H1 (cell line): Measurements from ENCODE around the gene ZC3H7B. TPM values are rescaled to one million over a fixed set of nuclear protein-coding genes. Genes with fewer than 3 reads are reported as not detected.

Experiments used
- CTCF ChIA-PET: fragments of 300-600 bp; sonication (Branson Sonifier 250); formaldehyde crosslinking; loops from one replicate; lab custom pipeline; 2021; ENCODE audit not compliant: partially characterized antibody; lab: Charles Lee
- POLR2A ChIA-PET: fragments of 300-600 bp; sonication (Branson Sonifier 250); formaldehyde crosslinking; loops from one replicate; lab custom pipeline; 2021; ENCODE audit warnings: inconsistent platforms; ENCODE audit not compliant: partially characterized antibody; lab: Charles Lee
- DNase-seq, 2 experiments: peaks; one replicate each; pipeline versions ENCODE4 v3.0.0 to v3.0.0-alpha.2; 2010 to 2022; ENCODE audit warnings: low spot score in 2 of 2, low read depth in 1 of 2, mixed read lengths in 1 of 2
- FAIRE-seq: peaks from 2 replicates; lab custom pipeline; 2011; peaks lifted over from hg19 to GRCh38; lab: Jason Lieb, UNC
- H2AFZ ChIP-seq: 2 replicates; pipeline ENCODE4 v1.8.1; 2012; ENCODE audit warnings: low read length, inconsistent platforms
- H2AK5ac ChIP-seq: 2 replicates; pipeline ENCODE4 v1.6.1; 2013; ENCODE audit warnings: low read depth, low read length
- H2BK120ac ChIP-seq: replicated peaks from 2 replicates; pipeline ENCODE3; 2013; ENCODE audit warnings: low read depth, low read length, inconsistent platforms
- H2BK12ac ChIP-seq: 2 replicates; pipeline ENCODE4 v1.6.1; 2013; ENCODE audit warnings: low read depth, low read length
- H2BK15ac ChIP-seq: 2 replicates; pipeline ENCODE4 v1.6.1; 2013; ENCODE audit warnings: low read length
- H2BK20ac ChIP-seq: 2 replicates; pipeline ENCODE4 v1.6.1; 2013; ENCODE audit warnings: low read length
- H2BK5ac ChIP-seq: 2 replicates; pipeline ENCODE4 v1.6.1; 2013; ENCODE audit warnings: low read depth, low read length
- H3K14ac ChIP-seq: 2 replicates; pipeline ENCODE4 v1.6.1; 2013; ENCODE audit warnings: inconsistent platforms; ENCODE audit not compliant: insufficient read length
- H3K18ac ChIP-seq: 2 replicates; pipeline ENCODE4 v1.6.1; 2013; ENCODE audit warnings: low read length; ENCODE audit errors: extremely low read depth
- H3K23ac ChIP-seq: 2 replicates; pipeline ENCODE4 v1.6.1; 2013; ENCODE audit warnings: inconsistent platforms; ENCODE audit not compliant: insufficient read length
- H3K23me2 ChIP-seq: 2 replicates; pipeline ENCODE4 v1.6.1; 2013; ENCODE audit warnings: low read depth, low read length
- H3K27ac ChIP-seq: 2 replicates; pipeline ENCODE4 v1.6.1; 2011; ENCODE audit warnings: low read depth, low read length, inconsistent platforms
- H3K27me3 ChIP-seq, 4 experiments: replicated peaks in 1 of 4; 1 replicate in 1 of 4; 2 replicates in 3 of 4; pipeline versions ENCODE4 v1.6.1 to v1.8.1; 2011 to 2013; ENCODE audit warnings: low read length in 3 of 4, mild to moderate bottlenecking in 3 of 4, inconsistent platforms in 2 of 4, mixed read lengths in 2 of 4, moderate library complexity in 1 of 4; ENCODE audit not compliant: control insufficient read depth in 3 of 4, insufficient read depth in 3 of 4; ENCODE audit errors: extremely low read depth in 1 of 4
- H3K36me3 ChIP-seq, 4 experiments: 2 replicates each; pipeline versions ENCODE4 v1.6.1 to v1.8.1; 2011 to 2013; ENCODE audit warnings: mild to moderate bottlenecking in 4 of 4, low read length in 3 of 4, moderate library complexity in 2 of 4, control low read depth in 1 of 4, inconsistent platforms in 1 of 4; ENCODE audit not compliant: insufficient read depth in 4 of 4, control insufficient read depth in 2 of 4
- H3K4ac ChIP-seq: replicated peaks from 2 replicates; pipeline ENCODE3; 2013; ENCODE audit warnings: low read length, low read depth, mixed read lengths, inconsistent platforms; ENCODE audit not compliant: insufficient read length
- H3K4me1 ChIP-seq, 4 experiments: replicated peaks in 1 of 4; 1 replicate in 1 of 4; 2 replicates in 3 of 4; pipeline versions ENCODE4 v1.6.1 to v1.8.1; 2011 to 2013; ENCODE audit warnings: low read length in 3 of 4, inconsistent platforms in 2 of 4, mixed read lengths in 1 of 4; ENCODE audit not compliant: insufficient read depth in 4 of 4, control insufficient read depth in 3 of 4
- H3K4me2 ChIP-seq, 2 experiments: 2 replicates each; pipeline versions ENCODE4 v1.6.1 to v1.8.1; 2011 to 2013; ENCODE audit warnings: low read depth in 2 of 2, low read length in 2 of 2, control low read depth in 1 of 2, inconsistent platforms in 1 of 2, mild to moderate bottlenecking in 1 of 2; ENCODE audit not compliant: insufficient read depth in 1 of 2
- H3K4me3 ChIP-seq, 4 experiments: fragments of 200-600, 300-600 bp in 1 of 4; sonication (generic), shearing (Covaris generic), sonication (Bioruptor Twin) in 1 of 4; 2 replicates each; pipeline versions ENCODE4 v1.5.1 to v1.8.1; 2011 to 2016; ENCODE audit warnings: low read length in 4 of 4, low read depth in 3 of 4, control low read depth in 2 of 4, inconsistent platforms in 2 of 4, mild to moderate bottlenecking in 2 of 4, mixed read lengths in 1 of 4, moderate library complexity in 1 of 4; ENCODE audit not compliant: insufficient read depth in 2 of 4; ENCODE audit errors: extremely low read depth in 1 of 4
- H3K56ac ChIP-seq: replicated peaks from 2 replicates; pipeline ENCODE3; 2013; ENCODE audit warnings: low read depth, mild to moderate bottlenecking, mixed read lengths, low read length, inconsistent platforms; ENCODE audit not compliant: insufficient read length
- H3K79me1 ChIP-seq: 2 replicates; pipeline ENCODE4 v1.6.1; 2013; ENCODE audit warnings: low read depth, low read length, control low read depth
- H3K79me2 ChIP-seq, 2 experiments: 2 replicates each; pipeline versions ENCODE4 v1.6.1 to v1.8.1; 2012 to 2013; ENCODE audit warnings: low read length in 2 of 2, mild to moderate bottlenecking in 2 of 2, inconsistent platforms in 1 of 2; ENCODE audit not compliant: insufficient read depth in 2 of 2, control insufficient read depth in 1 of 2
- H3K9ac ChIP-seq, 4 experiments: replicated peaks in 1 of 4; 1 replicate in 1 of 4; 2 replicates in 3 of 4; pipeline versions ENCODE4 v1.6.1 to v1.8.1; 2011 to 2013; ENCODE audit warnings: low read depth in 3 of 4, low read length in 3 of 4, control low read depth in 2 of 4, mild to moderate bottlenecking in 2 of 4, moderate library complexity in 2 of 4, inconsistent platforms in 1 of 4; ENCODE audit errors: extremely low read depth in 1 of 4
- H3K9me3 ChIP-seq, 2 experiments: 2 replicates each; pipeline versions ENCODE4 v1.6.1 to v1.8.1; 2012 to 2013; ENCODE audit warnings: mild to moderate bottlenecking in 2 of 2, moderate library complexity in 2 of 2, control low read depth in 1 of 2, inconsistent platforms in 1 of 2, low read depth in 1 of 2, low read length in 1 of 2, mixed read lengths in 1 of 2; ENCODE audit not compliant: insufficient read depth in 2 of 2
- H4K20me1 ChIP-seq, 2 experiments: replicated peaks in 1 of 2; 2 replicates each; pipeline versions ENCODE3 to v1.8.1; 2011 to 2013; ENCODE audit warnings: inconsistent platforms in 2 of 2, low read length in 2 of 2, mild to moderate bottlenecking in 1 of 2; ENCODE audit not compliant: insufficient read depth in 2 of 2, control insufficient read depth in 1 of 2
- H4K5ac ChIP-seq: 2 replicates; pipeline ENCODE4 v1.6.1; 2013; ENCODE audit warnings: low read length, low read depth, mixed read lengths, inconsistent platforms; ENCODE audit not compliant: insufficient read length
- H4K8ac ChIP-seq: 2 replicates; pipeline ENCODE4 v1.8.0; 2013; ENCODE audit warnings: mild to moderate bottlenecking, moderate library complexity, low read length, inconsistent platforms; ENCODE audit not compliant: insufficient read depth; ENCODE audit errors: extremely low read depth
- H4K91ac ChIP-seq: replicated peaks from 2 replicates; pipeline ENCODE3; 2013; ENCODE audit warnings: low read length, mixed read lengths, inconsistent platforms; ENCODE audit not compliant: insufficient read length
- CBX5 ChIP-seq: fragments of 300-800, 300-1000 bp; sonication (generic); IDR thresholded peaks from 2 replicates; pipeline ENCODE4 v1.7.1; 2016; ENCODE audit warnings: antibody characterized with exemption, low read length, low read depth
- CTBP2 ChIP-seq: IDR thresholded peaks from 2 replicates; pipeline ENCODE4 v1.7.0; 2011; ENCODE audit warnings: borderline replicate concordance, mild to moderate bottlenecking, moderate library complexity, mixed read lengths, low read length; ENCODE audit not compliant: insufficient read depth, insufficient read length
- FOSL1 ChIP-seq: IDR thresholded peaks from 2 replicates; pipeline ENCODE4 v1.6.1; 2011; ENCODE audit warnings: mild to moderate bottlenecking, low read depth, low read length, moderate library complexity; ENCODE audit not compliant: insufficient read depth
- NANOG ChIP-seq: IDR thresholded peaks from 2 replicates; pipeline ENCODE4 v1.6.1; 2011; ENCODE audit warnings: low read length, low read depth, mild to moderate bottlenecking, inconsistent platforms; ENCODE audit not compliant: insufficient read depth, poor library complexity, severe bottlenecking
- POLR2AphosphoS5 ChIP-seq: IDR thresholded peaks from 2 replicates; pipeline ENCODE4 v1.6.1; 2011; ENCODE audit warnings: low read depth, low read length
- RAD21 ChIP-seq, 2 experiments: IDR thresholded peaks in 1 of 2; conservative IDR thresholded peaks in 1 of 2; 2 replicates each; pipeline ENCODE4 v1.6.1; 2011; ENCODE audit warnings: low read depth in 2 of 2, low read length in 2 of 2, improper control_type of control experiment in 1 of 2, inconsistent platforms in 1 of 2, mild to moderate bottlenecking in 1 of 2, moderate library complexity in 1 of 2
- RBBP5 ChIP-seq: IDR thresholded peaks from 2 replicates; pipeline ENCODE4 v1.7.1; 2012; ENCODE audit warnings: low read depth, mild to moderate bottlenecking, inconsistent platforms, low read length, moderate library complexity, borderline replicate concordance
- TAF7 ChIP-seq: optimal IDR thresholded peaks from 2 replicates; pipeline ENCODE3; 2011; ENCODE audit warnings: low read depth, mild to moderate bottlenecking, inconsistent platforms, low read length, moderate library complexity, borderline replicate concordance
- WGBS, 2 experiments: shearing (Covaris generic) in 1 of 2; methylation state at CpG; one replicate each; pipeline versions ENCODE4 v1.1.6 to v1.1.7; 2013 to 2015; ENCODE audit warnings: low lambda C conversion rate in 2 of 2, mixed read lengths in 2 of 2, inconsistent platforms in 1 of 2, low coverage in 1 of 2, missing lambda C conversion rate in 1 of 2; ENCODE audit not compliant: insufficient replicate concordance in 2 of 2, insufficient coverage in 1 of 2, insufficient read length in 1 of 2; ENCODE audit errors: extremely low coverage in 1 of 2, missing lambda C conversion rate in 1 of 2; 5-methylcytosine and 5-hydroxymethylcytosine counted together
- polyA plus RNA-seq, 7 experiments: library from polyadenylated mRNA; depleted of rRNA in 3 of 7; stranded (reverse) in 5 of 7; unstranded in 2 of 7; fragments of >200 nt in 5 of 7; fragments of 200-250 nt in 2 of 7; gene quantifications; 1 replicate in 5 of 7; 2 replicates in 1 of 7; 4 replicates in 1 of 7; pipeline versions ENCODE4 v1.2.1 to v1.2.3, GENCODE V29; 2011 to 2013; ENCODE audit warnings: missing spikeins in 2 of 7, mixed read lengths in 2 of 7
- total RNA-seq: library from RNA; stranded (reverse); fragmentation: NEBNext Ultra II Directional; extraction: Animal tissue kit (Norgen Biotek cat#: 25700); gene quantifications from 2 replicates; pipeline ENCODE4 v1.2.1, GENCODE V29; 2021
- TF ChIP-seq, protein P1 (sequence below): IDR thresholded peaks from 2 replicates; pipeline ENCODE4 v1.6.1; 2012; ENCODE audit warnings: inconsistent platforms

Gene ZC3H7B
- total and polyA plus RNA-seq, 2 of the 8 experiments (the other 6 are each of a cell fraction or from before 2014, with no cell fraction given), result 35.5 to 78.6 TPM

DNA sequence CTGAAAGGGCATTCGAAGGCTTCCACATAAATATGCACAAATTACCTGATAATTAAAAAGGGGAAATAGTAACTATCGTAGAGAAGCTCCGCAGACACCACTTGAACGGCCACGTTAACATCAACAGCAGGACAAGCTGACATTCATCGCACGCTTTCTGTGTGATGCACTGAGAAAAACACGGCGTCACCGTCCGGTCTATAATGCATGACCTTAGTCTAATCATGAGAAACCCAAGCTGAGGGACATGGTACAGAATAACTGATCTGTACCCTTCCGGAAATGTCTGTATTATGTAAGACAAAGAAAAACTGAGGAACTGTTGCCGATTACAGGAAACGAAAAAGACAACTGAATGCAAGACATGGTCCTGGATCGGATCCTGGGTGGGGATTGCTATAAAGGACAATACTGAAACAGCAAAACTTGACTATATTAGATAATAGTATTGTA is 14.7 kb upstream of the ZC3H7B start:
- POLR2A ChIA-PET, result interaction anchor here (0.6 to 4.5 kb wide), 19 partner anchors 11 to 303 kb away, joined by 3 to 24 read pairs (median 4); partner anchors contain the start of genes PMM1, TEF, TOB2 and ZC3H7B
- peak overlapping the region in 2 of 4 experiments; percentile 38 to 42; a peak in 3 of 7 replicates for H3K9ac ChIP-seq

More for the DNA sequence above, 14.7 kb upstream of the ZC3H7B start:
- Histone ChIP-seq H3K4me2 (peak overlapping the region; percentile 62 to 74), H4K91ac (no peak overlapping the region), H3K4me3 (peak overlapping the region; percentile 16 to 57 (median 28); a peak in 7 of 8 replicates), H3K23me2 (peaks cover 3% of the 10 kb centered on the region; the same call in 1 of the 2 replicates), H2AK5ac (peak overlapping the region; percentile 4; the same call in 1 of the 2 replicates), H2BK12ac (peak overlapping the region; percentile 45; the same call in 1 of the 2 replicates), H3K27ac (peak overlapping the region; percentile 62), H3K4me1 (peaks cover 2 to 20% (median 10%) of the 10 kb centered on the region in 4 experiments; a peak in 6 of 7 replicates), H2BK5ac (peak overlapping the region; percentile 41), H3K18ac (peak overlapping the region; percentile 11; the same call in 1 of the 2 replicates), H2BK15ac (no peak overlapping the region), H3K27me3 (no peaks in the 10 kb centered on the region), H3K36me3 (peaks cover 4 to 26% (median 9%) of the 10 kb centered on the region in 4 experiments; a peak in 5 of 8 replicates), H2BK20ac (no peak overlapping the region), H2BK120ac (peak overlapping the region; percentile 21), H4K5ac (no peak overlapping the region), H3K79me2 (peaks cover 6 to 31% of the 10 kb centered on the region in 2 experiments; a peak in 3 of 4 replicates), H3K4ac (peak overlapping the region; percentile 16), H3K56ac (no peak overlapping the region), H3K9me3 (no peaks in the 10 kb centered on the region), H3K23ac (no peak overlapping the region), H3K14ac (no peak overlapping the region), H4K8ac (no peak overlapping the region), H4K20me1 (peaks cover 3 to 5% of the 10 kb centered on the region in 2 experiments), H2AFZ (peak overlapping the region; percentile 6; the same call in 1 of the 2 replicates), H3K79me1 (peaks cover 7% of the 10 kb centered on the region; the same call in 1 of the 2 replicates)
- FAIRE-seq (no peak), DNase-seq (no peak)
- CTCF ChIA-PET, result interaction anchor here (1.0 to 1.3 kb wide), 3 partner anchors 13 to 74 kb away, joined by 3 read pairs; no protein-coding TSS in a partner anchor
- WGBS, 2 experiments, result 66% methylated on average over 15 of the region's 15 CpGs; no CpG with 5 or more reads in 1 of the 2 experiments
- TF ChIP-seq, protein P1, sequence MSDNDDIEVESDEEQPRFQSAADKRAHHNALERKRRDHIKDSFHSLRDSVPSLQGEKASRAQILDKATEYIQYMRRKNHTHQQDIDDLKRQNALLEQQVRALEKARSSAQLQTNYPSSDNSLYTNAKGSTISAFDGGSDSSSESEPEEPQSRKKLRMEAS, result no peak
- TF ChIP-seq CTBP2, result no peak
- TF ChIP-seq NANOG, result no peak
- TF ChIP-seq CBX5, result no peak
- TF ChIP-seq POLR2AphosphoS5, result no peak
- TF ChIP-seq TAF7, result no peak
- TF ChIP-seq RBBP5, result no peak
- TF ChIP-seq FOSL1, result no peak
- no peak for TF ChIP-seq RAD21 (IDR thresholded peaks at IDR 0.05 in 1 of 2, conservative IDR thresholded peaks at IDR 0.05 in 1 of 2; ENCODE audit: low read depth in 2 of 2, low read length in 2 of 2)
